ENCODE data around the gene PTPN2.
"Not testable (repeated sequence)": the region's sequence is repeated elsewhere in the genome, so short reads cannot be mapped to it uniquely, and the experiment has no call there.

PTPN2 gene

GRCh38 chr18:12882453-12883371 lies 1.3 kb downstream of the PTPN2 start:
- DNase-seq (ENCODE audit: extremely low read depth, low read depth) = no peak
- no peak for TF ChIP-seq CTCF (IDR thresholded peaks at IDR 0.05; ENCODE audit: low read depth, low read length)

- DNase-seq (ENCODE audit: extremely low read depth, low read depth) = no peak
- TF ChIP-seq CTCF (IDR thresholded peaks at IDR 0.05; ENCODE audit: low read depth, low read length) = no peak
Observed at GRCh38 chr18:12880541-12880910, 3.5 kb downstream of the PTPN2 start.

- DNase-seq (ENCODE audit: extremely low read depth, low read depth) = no peak
- TF ChIP-seq CTCF (IDR thresholded peaks at IDR 0.05; ENCODE audit: low read depth, low read length) = no peak
Observed at GRCh38 chr18:12879840-12880540, 4.0 kb downstream of the PTPN2 start.

GRCh38 chr18:12874992-12875391 lies 9.0 kb downstream of the PTPN2 start:
- DNase-seq (ENCODE audit: extremely low read depth, low read depth) = not testable (repeated sequence)

- not testable (repeated sequence) for DNase-seq (ENCODE audit: extremely low read depth, low read depth)
Observed at GRCh38 chr18:12873961-12874567, 10.0 kb downstream of the PTPN2 start.

- no peak for TF ChIP-seq CTCF (IDR thresholded peaks at IDR 0.05; ENCODE audit: low read depth, low read length)
- no peak for DNase-seq (ENCODE audit: extremely low read depth, low read depth)
Observed at GRCh38 chr18:12872408-12872807, 11.6 kb downstream of the PTPN2 start.

- DNase-seq (ENCODE audit: extremely low read depth, low read depth) = no peak
- no peak for TF ChIP-seq CTCF (IDR thresholded peaks at IDR 0.05; ENCODE audit: low read depth, low read length)
Observed at GRCh38 chr18:12868576-12868975, 15.5 kb downstream of the PTPN2 start.

- TF ChIP-seq CTCF (IDR thresholded peaks at IDR 0.05; ENCODE audit: low read depth, low read length) = no peak
Observed at GRCh38 chr18:12867441-12868123, 16.5 kb downstream of the PTPN2 start.

More at GRCh38 chr18:12867441-12868123, 16.5 kb downstream of the PTPN2 start:
- DNase-seq (ENCODE audit: extremely low read depth, low read depth) = no peak

All from AG09319 (cell line).